Left colon (tissue), 2 donors: ENCODE data around the gene WFS1. TPM values are rescaled to one million over a fixed set of nuclear protein-coding genes. Genes with fewer than 3 reads are reported as not detected.
A peak's percentile ranks its signal among the peaks of the same experiment; 100 is the strongest.

Experiments
- ATAC-seq: fragments of 200-7000 bp; cut with Tn5 transposase; one replicate; pipeline ENCODE4 v1.9.1; 2020; ENCODE audit warnings: mild to moderate bottlenecking, moderate library complexity
- DNase-seq, 2 donors: peaks; one replicate each; pipeline ENCODE4 v3.0.0-alpha.2; 2020
- intact Hi-C, 2 donors: fragments of 100-400 bp; cut with DNase I in 1 of 2; cut with micrococcal nuclease in 1 of 2; formaldehyde crosslinking; loops; one replicate each; pipeline versions ENCODE4 v1.11.2 to v1.14.0; 2022; cut with DNase I, micrococcal nuclease
- long read RNA-seq: library from polyadenylated mRNA; unstranded; transcript quantifications from one replicate; pipeline ENCODE4 v2.0.0, GENCODE V29; 2021
- total RNA-seq, 2 donors: library from RNA; stranded (reverse); fragmentation: NEBNext Ultra II Directional; extraction: Animal tissue kit (Norgen Biotek cat#: 25700); gene quantifications; one replicate each; pipeline ENCODE4 v1.2.1, GENCODE V29; 2021
- donor health status: DM: no; HTN: no; CAD: no.
- donor health status: DM: yes; HTN: yes; CAD: no.

Gene WFS1, protein sequence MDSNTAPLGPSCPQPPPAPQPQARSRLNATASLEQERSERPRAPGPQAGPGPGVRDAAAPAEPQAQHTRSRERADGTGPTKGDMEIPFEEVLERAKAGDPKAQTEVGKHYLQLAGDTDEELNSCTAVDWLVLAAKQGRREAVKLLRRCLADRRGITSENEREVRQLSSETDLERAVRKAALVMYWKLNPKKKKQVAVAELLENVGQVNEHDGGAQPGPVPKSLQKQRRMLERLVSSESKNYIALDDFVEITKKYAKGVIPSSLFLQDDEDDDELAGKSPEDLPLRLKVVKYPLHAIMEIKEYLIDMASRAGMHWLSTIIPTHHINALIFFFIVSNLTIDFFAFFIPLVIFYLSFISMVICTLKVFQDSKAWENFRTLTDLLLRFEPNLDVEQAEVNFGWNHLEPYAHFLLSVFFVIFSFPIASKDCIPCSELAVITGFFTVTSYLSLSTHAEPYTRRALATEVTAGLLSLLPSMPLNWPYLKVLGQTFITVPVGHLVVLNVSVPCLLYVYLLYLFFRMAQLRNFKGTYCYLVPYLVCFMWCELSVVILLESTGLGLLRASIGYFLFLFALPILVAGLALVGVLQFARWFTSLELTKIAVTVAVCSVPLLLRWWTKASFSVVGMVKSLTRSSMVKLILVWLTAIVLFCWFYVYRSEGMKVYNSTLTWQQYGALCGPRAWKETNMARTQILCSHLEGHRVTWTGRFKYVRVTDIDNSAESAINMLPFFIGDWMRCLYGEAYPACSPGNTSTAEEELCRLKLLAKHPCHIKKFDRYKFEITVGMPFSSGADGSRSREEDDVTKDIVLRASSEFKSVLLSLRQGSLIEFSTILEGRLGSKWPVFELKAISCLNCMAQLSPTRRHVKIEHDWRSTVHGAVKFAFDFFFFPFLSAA
- total RNA-seq, result 10 to 100 TPM in 1 of 2 donors, 1 to 10 TPM in 1; 8.3 to 14.7 TPM
- long read RNA-seq, partial matches to known transcripts, result 2 of 10 reads
- long read RNA-seq, other reads (novel, unspliced or antisense), result 7 of 10 reads

DNA sequence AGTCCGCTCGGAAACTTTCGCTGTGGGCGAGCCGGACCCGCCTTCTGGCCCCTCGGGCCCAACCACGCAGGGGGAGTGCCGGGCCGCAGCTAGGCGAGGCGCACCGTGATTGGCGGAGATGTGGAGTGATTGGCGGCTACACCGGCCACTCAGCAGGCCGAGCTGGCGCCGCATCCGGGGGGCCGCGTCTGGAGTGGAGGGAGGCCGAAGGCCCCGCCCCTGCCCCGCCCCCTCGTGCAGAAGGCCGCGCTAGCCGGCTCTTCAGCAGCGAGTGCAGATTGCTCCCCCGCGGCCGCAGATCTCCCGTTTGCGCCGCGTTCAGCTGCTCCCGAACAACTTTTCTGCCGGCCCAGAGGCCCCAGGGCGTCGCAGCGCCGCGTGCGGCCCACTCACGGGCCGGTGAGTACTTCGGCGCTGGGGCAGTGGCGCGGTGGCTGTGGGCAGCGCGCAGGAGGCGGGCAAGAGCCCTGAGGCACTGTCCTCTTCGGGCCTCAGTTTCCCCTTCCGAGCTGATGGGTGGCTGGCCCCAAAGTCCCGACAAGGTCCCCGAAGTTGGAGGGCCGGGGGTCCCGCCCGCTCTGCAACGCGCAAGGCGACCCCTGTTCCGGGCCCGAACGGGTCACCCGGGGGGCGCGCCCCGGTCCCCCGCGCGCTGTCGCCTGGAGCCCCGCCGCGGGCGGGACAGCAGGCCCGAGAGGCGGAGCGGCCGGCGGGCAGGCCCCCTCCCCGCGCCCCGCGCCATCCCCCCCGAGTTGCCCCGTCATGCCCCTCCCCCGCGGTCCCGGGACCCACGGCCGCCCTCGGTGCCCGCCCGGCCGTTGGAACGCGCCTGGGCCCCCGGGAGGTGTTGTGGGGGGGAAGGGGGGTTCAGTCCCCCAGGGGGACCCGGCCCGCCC is at the start of gene WFS1:
Gene WFS1 (plus strand): TSS at position 235 of the 896 bp plus-strand sequence. CDS start 7,606 bp downstream, outside the sequence.
- ATAC-seq, result peak; percentile 99
- intact Hi-C loops, result no loop called here
- peak; percentile 98 for DNase-seq

GRCh38 chr4:6221301-6221850 is 48.3 kb upstream of the WFS1 start:
- DNase-seq, result peak in 1 of 2 donors; percentile 6

DNA sequence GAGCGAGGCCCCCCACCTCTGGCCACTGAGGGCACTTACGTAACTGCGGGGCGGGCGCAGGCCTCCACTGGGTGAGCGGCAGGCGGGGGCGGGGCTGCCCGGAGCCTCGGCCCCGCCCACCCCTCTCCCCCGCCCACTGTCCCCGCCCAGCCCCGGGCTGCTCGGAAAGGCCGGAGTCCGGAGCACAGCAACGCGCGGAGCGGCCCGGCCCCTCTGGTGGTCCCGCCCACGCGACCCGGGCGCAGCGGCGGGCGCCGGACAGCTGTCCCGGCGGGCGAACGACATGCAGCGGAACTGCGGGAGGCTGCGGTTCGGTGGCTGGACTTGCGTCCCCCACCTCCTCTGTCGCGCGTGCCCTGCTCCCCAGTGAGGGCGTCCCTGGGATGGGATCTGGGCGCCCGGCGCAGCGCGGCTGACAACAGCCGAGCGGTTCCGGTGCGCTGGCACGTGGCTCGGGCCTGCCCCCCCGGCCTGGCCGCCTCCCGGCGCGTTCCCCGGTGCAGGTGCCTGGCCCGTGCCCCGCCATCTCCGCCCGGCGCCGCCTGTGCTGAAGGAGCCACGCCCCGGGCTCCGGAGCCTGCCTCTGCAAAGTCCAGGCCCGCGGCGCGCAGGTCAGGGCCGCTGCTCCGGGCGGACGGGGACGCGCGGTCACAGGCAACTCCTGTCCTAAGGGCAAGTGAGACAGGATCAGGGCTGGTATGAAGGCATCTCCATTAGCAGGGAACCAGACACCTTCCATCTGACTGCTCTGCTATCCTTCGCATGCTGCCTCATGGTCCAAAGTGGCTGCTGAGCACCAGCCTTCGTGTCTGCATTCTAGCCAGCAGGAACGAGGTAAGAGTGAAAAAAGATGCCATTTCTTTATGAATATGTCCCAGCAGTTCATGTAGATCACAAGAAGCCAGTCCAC is 47.5 kb upstream of the WFS1 start:
- DNase-seq (peak; percentile 22 to 26), ATAC-seq (peak; percentile 67)
- intact Hi-C loops, result no loop called here

More at GRCh38 chr4:6221301-6221850, 48.3 kb upstream of the WFS1 start:
- no peak for ATAC-seq
- intact Hi-C loops, result no loop called here

GRCh38 chr4:6222761-6223292 is 46.8 kb upstream of the WFS1 start:
- intact Hi-C loops, result no loop called here
- DNase-seq, result no peak
- no peak for ATAC-seq

GRCh38 chr4:6224735-6225134 is 44.9 kb upstream of the WFS1 start:
- DNase-seq (no peak), ATAC-seq (no peak)
- intact Hi-C loops, result no loop called here

DNA sequence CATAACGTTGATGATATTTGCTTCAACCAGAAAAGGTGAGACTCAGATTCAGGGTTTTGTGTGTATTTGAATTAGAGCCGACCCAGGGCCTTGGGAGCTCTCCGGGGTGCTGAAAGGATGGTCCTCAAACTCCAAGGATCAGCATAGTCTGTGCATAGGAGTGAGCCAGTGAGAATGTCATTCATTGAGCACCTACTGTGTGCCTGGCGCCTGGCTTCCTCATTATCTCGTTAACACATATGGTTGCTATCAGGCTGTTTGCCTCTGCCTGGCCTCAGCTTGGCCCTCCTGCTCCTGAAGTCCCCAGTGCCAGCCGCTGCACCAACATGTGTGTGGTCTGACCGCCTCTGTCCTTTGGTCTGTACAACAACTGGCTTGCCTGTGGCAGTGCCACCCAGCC is 44.2 kb upstream of the WFS1 start:
- peak in 1 of 2 donors; percentile 13 for DNase-seq
- intact Hi-C loops, result no loop called here

DNA sequence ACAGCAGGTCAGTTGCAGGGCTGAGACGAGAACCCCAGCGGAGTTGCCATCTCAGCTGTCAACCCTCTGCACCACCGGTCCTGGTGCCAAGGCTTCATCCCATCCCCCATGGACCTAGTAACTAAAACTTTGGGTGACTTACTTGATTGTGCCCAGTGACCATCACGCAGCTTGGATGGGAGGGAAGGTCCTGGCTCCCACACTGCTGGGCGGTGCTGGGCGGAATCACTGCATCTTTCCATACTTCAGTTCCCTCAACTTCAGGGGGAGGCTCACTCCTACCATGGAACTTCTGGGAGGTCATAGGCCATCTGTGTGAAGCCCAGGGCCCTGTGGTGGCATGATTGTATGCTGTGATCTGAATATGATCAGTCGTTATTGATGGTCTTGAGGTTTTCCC is 43.1 kb upstream of the WFS1 start:
- intact Hi-C loops, result no loop called here
- no peak for DNase-seq
- ATAC-seq, result no peak

More for the DNA sequence above, 44.2 kb upstream of the WFS1 start:
- no peak for ATAC-seq

DNA sequence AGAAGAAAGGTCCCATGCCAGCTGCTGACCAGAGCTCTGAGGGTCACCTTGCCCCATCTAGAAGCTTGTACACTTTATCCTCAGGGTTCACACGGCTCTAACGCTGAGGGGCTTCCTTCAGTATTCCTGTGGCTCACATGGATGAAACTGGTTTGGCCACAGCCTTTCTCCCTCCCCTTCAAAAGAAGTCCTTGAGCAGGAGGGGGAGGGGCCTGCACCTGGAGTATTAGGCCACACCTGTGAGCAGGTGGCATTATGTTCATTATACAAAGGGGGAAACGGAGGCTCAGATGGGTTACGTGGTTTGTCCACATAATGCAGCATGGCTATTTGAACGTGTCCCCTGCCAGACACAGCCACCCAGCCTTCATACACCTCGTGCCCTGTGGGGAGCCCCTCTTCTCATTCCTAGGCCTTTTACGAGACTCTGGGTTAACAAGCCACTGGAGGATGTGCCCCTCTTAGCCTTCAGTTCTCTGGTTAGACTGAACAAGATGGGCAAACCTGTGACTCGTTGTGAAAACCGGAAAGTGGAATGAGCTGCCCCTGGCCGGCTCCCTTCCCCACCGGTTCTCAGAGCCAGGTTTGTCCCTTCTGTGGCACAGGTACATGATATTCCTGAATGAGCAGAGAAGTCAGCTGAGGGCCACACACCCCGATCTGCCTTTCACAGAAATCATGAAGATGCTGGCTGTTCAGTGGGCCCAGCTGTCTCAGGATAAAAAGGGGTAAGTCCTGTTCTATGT is 42.1 kb upstream of the WFS1 start:
- intact Hi-C loops, result no loop called here
- no peak for ATAC-seq
- DNase-seq, result no peak

- ATAC-seq, result no peak
- intact Hi-C loops, result no loop called here
- DNase-seq, result peak in 1 of 2 donors; percentile 6
Observed at GRCh38 chr4:6228158-6229067, 41.2 kb upstream of the WFS1 start.

DNA sequence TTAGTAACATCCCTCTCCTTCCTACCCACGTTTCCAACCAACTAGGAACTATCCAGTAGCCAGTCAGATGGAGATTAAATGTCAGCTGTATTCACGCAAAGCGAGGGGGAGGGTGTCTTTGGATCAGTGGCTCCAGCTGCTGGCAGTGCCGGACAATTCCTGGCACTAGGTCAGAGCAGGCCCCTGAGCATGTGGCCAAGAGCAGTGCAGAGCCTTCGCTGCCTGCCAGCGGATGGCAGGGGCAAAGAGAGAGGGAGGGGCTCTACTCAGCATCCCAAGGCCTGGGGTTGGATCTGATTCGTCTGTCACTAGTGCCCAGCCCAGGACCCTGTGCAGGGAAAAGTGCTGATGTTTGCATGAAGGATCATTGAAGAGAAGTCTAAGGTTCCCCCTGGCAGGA is 40.6 kb upstream of the WFS1 start:
- intact Hi-C loops, result no loop called here
- no peak for ATAC-seq
- peak in 1 of 2 donors; percentile 14 for DNase-seq

DNA sequence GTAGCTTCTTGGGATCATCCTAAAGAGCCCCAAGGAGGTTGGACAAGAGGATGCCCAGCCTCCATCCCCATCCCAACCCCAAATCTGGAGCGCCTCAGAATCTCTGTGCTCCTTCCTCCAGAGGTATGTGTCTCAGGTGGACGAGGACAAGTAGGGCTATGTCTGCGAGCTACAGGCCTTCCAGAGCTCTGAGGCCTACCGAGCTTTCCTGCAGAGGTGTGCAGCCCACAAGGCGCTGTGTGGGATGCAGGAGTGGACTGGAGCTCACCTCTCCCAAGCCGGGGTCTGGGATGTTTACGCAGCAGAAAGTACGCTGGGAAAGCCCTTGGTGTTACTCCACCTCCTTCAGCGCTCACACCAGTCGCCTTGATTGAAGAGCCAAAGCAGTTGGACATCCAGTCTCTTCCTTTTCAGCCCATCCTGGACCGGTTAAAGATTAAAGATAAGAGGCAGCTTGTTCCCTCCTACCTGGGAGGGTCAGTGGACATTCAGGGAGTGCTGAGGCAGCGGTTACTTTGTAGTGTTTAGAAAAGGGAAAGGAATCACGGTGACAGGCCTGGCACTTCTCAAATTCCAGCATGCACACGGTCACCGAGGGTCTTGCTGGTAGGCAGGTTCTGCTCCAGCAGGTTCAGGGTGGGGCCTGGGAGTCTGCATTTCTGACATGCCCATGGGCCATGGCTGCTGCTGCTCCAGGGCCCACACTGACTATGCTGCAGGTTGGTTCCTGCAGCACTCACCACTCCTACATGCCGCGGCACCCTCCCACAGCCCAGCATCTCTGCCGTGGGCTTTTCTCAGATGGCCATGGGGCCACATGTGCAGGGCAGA is 39.8 kb upstream of the WFS1 start:
- DNase-seq (peak in 1 of 2 donors; percentile 5), ATAC-seq (no peak)
- intact Hi-C loops, result no loop called here

DNA sequence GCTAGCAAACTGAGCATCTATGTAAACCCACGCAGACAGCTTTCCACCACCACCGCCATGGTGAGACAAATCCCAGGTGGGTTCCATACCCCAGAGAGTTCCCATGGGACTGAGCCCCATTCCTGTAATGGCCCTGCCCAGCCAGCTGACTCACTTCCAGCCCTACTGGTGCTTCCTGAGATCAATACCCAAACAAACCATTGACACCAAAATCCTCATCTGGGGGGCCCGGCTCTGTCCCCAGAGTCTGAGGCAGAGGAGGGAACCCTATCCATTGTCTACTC is 39.2 kb upstream of the WFS1 start:
- no peak for ATAC-seq
- intact Hi-C loops, result no loop called here
- DNase-seq, result peak in 1 of 2 donors; percentile 9

DNA sequence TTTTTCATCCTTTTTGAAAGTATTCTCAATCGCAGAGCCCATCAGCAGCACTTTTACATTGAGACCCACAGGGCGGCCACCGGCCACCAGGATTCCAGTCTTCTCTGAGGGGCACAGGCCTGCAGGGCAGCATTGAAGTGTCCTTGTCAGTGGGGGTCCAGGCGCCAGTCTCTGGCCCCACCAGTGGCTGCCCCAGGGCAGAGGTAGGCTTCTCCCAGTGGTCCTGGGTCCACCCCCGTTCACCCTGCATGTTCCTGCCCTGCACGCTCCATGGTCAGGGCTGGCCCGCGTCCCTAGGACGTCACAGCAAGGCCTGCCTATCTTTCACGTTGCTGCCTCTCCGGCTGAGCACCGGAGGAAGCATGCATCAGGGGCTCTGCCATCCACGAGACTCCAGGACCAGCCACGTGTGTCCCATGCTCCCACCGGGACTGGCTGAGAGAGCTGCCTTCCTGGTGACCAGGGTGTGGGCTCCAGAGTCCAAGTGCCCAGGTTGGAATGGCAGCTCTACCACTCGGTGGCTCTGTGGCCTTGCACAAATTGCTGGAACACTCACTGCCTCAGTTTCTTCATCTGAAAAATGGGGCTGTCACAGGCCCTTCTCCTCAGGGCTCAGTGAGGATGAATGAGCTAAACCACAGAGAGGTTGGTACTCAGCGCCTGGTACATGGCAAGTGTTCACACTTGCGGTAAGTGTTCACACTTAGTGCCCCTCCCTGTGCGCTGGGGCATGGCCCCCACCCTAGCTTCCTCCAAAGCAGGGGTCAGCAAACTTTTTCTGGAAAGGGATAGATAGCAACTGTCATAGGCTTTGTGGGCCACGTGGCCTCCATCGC is 38.6 kb upstream of the WFS1 start:
- peak in 1 of 2 donors; percentile 8 for DNase-seq
- no peak for ATAC-seq
- intact Hi-C loops, result no loop called here

GRCh38 chr4:6231663-6232165 is 37.9 kb upstream of the WFS1 start:
- intact Hi-C loops, result no loop called here
- DNase-seq, result no peak
- no peak for ATAC-seq
